ENCODE measurements around the gene CAMK2B.

DNA sequence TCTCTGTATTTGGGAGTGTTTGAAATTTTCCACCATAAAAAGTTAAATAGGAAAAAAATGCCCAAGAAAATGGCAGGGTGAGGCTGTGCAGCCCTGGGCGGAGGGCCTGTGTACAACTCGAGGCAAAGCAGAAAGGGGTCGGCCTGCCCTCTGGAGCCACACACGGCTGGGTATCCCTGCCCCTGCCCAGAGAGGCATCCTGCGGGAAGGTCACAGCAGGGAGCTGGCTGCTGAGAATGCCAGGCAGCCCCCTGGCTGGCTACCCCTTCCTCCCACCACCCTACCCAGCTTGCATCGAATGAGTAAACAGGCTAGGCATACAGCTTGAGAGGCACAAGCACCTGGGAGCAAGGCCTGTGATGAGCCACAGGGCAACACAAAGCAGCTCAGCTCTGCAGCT lies 46.1 kb downstream of the CAMK2B start:
- TF ChIP-seq, protein P1, sequence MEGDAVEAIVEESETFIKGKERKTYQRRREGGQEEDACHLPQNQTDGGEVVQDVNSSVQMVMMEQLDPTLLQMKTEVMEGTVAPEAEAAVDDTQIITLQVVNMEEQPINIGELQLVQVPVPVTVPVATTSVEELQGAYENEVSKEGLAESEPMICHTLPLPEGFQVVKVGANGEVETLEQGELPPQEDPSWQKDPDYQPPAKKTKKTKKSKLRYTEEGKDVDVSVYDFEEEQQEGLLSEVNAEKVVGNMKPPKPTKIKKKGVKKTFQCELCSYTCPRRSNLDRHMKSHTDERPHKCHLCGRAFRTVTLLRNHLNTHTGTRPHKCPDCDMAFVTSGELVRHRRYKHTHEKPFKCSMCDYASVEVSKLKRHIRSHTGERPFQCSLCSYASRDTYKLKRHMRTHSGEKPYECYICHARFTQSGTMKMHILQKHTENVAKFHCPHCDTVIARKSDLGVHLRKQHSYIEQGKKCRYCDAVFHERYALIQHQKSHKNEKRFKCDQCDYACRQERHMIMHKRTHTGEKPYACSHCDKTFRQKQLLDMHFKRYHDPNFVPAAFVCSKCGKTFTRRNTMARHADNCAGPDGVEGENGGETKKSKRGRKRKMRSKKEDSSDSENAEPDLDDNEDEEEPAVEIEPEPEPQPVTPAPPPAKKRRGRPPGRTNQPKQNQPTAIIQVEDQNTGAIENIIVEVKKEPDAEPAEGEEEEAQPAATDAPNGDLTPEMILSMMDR (IDR thresholded peaks at IDR 0.05), result no peak
- no peak for TF ChIP-seq EZH2phosphoT487 (IDR thresholded peaks at IDR 0.05)
